ENCODE measurements around the gene RXFP1. TPM values are rescaled to one million over a fixed set of nuclear protein-coding genes. Genes with fewer than 3 reads are reported as not detected.

The RXFP1 gene
- total RNA-seq, 1 experiment from 2014 or later, result 0.24 TPM

- DNase-seq (ENCODE audit: low read depth, low spot score), result no peak
- in situ Hi-C loops (cut with HindIII; ENCODE audit: low pct_unique_long_range_greater_than_20kb, low sequenced_read_pairs), result no loop called here
These were observed 16.5 kb downstream of the RXFP1 start for GRCh38 chr4:158538176-158538575.

- DNase-seq (ENCODE audit: low read depth, low spot score), result no peak
- in situ Hi-C loops (cut with HindIII; ENCODE audit: low pct_unique_long_range_greater_than_20kb, low sequenced_read_pairs), result no loop called here
These were observed 17.2 kb downstream of the RXFP1 start for GRCh38 chr4:158538911-158539310.

- DNase-seq (ENCODE audit: low read depth, low spot score), result no peak
- in situ Hi-C loops (cut with HindIII; ENCODE audit: low pct_unique_long_range_greater_than_20kb, low sequenced_read_pairs), result no loop called here
These were observed 18.6 kb downstream of the RXFP1 start for GRCh38 chr4:158540125-158540907.

GRCh38 chr4:158541506-158541905 is 19.8 kb downstream of the RXFP1 start:
- in situ Hi-C loops (cut with HindIII; ENCODE audit: low pct_unique_long_range_greater_than_20kb, low sequenced_read_pairs), result no loop called here

GRCh38 chr4:158543191-158543590 is 21.5 kb downstream of the RXFP1 start:
- in situ Hi-C loops (cut with HindIII; ENCODE audit: low pct_unique_long_range_greater_than_20kb, low sequenced_read_pairs), result no loop called here
- no peak for DNase-seq (ENCODE audit: low read depth, low spot score)

More at GRCh38 chr4:158541506-158541905, 19.8 kb downstream of the RXFP1 start:
- DNase-seq (ENCODE audit: low read depth, low spot score), result no peak

- in situ Hi-C loops (cut with HindIII; ENCODE audit: low pct_unique_long_range_greater_than_20kb, low sequenced_read_pairs), result no loop called here
- DNase-seq (ENCODE audit: low read depth, low spot score), result no peak
These were observed 22.5 kb downstream of the RXFP1 start for GRCh38 chr4:158544141-158544540.

- in situ Hi-C loops (cut with HindIII; ENCODE audit: low pct_unique_long_range_greater_than_20kb, low sequenced_read_pairs), result no loop called here
These were observed 31.7 kb downstream of the RXFP1 start for GRCh38 chr4:158553364-158553763.

GRCh38 chr4:158560284-158560683 is 38.6 kb downstream of the RXFP1 start:
- no peak for DNase-seq (ENCODE audit: low read depth, low spot score)
- in situ Hi-C loops (cut with HindIII; ENCODE audit: low pct_unique_long_range_greater_than_20kb, low sequenced_read_pairs), result no loop called here

More at GRCh38 chr4:158553364-158553763, 31.7 kb downstream of the RXFP1 start:
- DNase-seq (ENCODE audit: low read depth, low spot score), result no peak

- in situ Hi-C loops (cut with HindIII; ENCODE audit: low pct_unique_long_range_greater_than_20kb, low sequenced_read_pairs), result no loop called here
- DNase-seq (ENCODE audit: low read depth, low spot score), result no peak
These were observed 45.2 kb downstream of the RXFP1 start for GRCh38 chr4:158566860-158567259.

GRCh38 chr4:158571736-158572135 is 50.1 kb downstream of the RXFP1 start:
- in situ Hi-C loops (cut with HindIII; ENCODE audit: low pct_unique_long_range_greater_than_20kb, low sequenced_read_pairs), result no loop called here
- DNase-seq (ENCODE audit: low read depth, low spot score), result no peak

GRCh38 chr4:158572608-158573007 is 50.9 kb downstream of the RXFP1 start:
- no peak for DNase-seq (ENCODE audit: low read depth, low spot score)
- in situ Hi-C loops (cut with HindIII; ENCODE audit: low pct_unique_long_range_greater_than_20kb, low sequenced_read_pairs), result no loop called here

- peak; percentile 27 for DNase-seq (ENCODE audit: low read depth, low spot score)
- in situ Hi-C loops (cut with HindIII; ENCODE audit: low pct_unique_long_range_greater_than_20kb, low sequenced_read_pairs), result no loop called here
These were observed 56.8 kb downstream of the RXFP1 start for GRCh38 chr4:158578476-158578875.

- no peak for DNase-seq (ENCODE audit: low read depth, low spot score)
- in situ Hi-C loops (cut with HindIII; ENCODE audit: low pct_unique_long_range_greater_than_20kb, low sequenced_read_pairs), result no loop called here
These were observed 58.4 kb downstream of the RXFP1 start for GRCh38 chr4:158580064-158580463.

- DNase-seq (ENCODE audit: low read depth, low spot score), result no peak
- in situ Hi-C loops (cut with HindIII; ENCODE audit: low pct_unique_long_range_greater_than_20kb, low sequenced_read_pairs), result no loop called here
These were observed 59.5 kb downstream of the RXFP1 start for GRCh38 chr4:158581161-158581560.

- DNase-seq (ENCODE audit: low read depth, low spot score), result no peak
- in situ Hi-C loops (cut with HindIII; ENCODE audit: low pct_unique_long_range_greater_than_20kb, low sequenced_read_pairs), result no loop called here
These were observed 65.2 kb downstream of the RXFP1 start for GRCh38 chr4:158586881-158587280.

- in situ Hi-C loops (cut with HindIII; ENCODE audit: low pct_unique_long_range_greater_than_20kb, low sequenced_read_pairs), result no loop called here
- no peak for DNase-seq (ENCODE audit: low read depth, low spot score)
These were observed 66.6 kb downstream of the RXFP1 start for GRCh38 chr4:158588285-158588684.

- no peak for DNase-seq (ENCODE audit: low read depth, low spot score)
- in situ Hi-C loops (cut with HindIII; ENCODE audit: low pct_unique_long_range_greater_than_20kb, low sequenced_read_pairs), result no loop called here
These were observed 67.1 kb downstream of the RXFP1 start for GRCh38 chr4:158588777-158589176.

GRCh38 chr4:158590306-158590705 is 68.6 kb downstream of the RXFP1 start:
- no peak for DNase-seq (ENCODE audit: low read depth, low spot score)
- in situ Hi-C loops (cut with HindIII; ENCODE audit: low pct_unique_long_range_greater_than_20kb, low sequenced_read_pairs), result no loop called here

GRCh38 chr4:158590824-158591223 is 69.1 kb downstream of the RXFP1 start:
- DNase-seq (ENCODE audit: low read depth, low spot score), result no peak
- in situ Hi-C loops (cut with HindIII; ENCODE audit: low pct_unique_long_range_greater_than_20kb, low sequenced_read_pairs), result no loop called here

All from SK-MEL-5 (cell line).